Mesodermal cell (in vitro differentiated cells): ENCODE measurements around the gene ZNF90.
"Not testable (repeated sequence)": the region's sequence is repeated elsewhere in the genome, so short reads cannot be mapped to it uniquely, and the experiment has no call there.

Experiments
- H3K27ac ChIP-seq: 2 replicates; pipeline ENCODE4 v1.7.0; 2013; ENCODE audit warnings: mild to moderate bottlenecking, low read depth, low read length, moderate library complexity; ENCODE audit not compliant: severe bottlenecking
- H3K36me3 ChIP-seq: 2 replicates; pipeline ENCODE4 v1.7.1; 2013; ENCODE audit warnings: mild to moderate bottlenecking, low read length, moderate library complexity; ENCODE audit not compliant: control insufficient read depth, insufficient read depth
- H3K4me1 ChIP-seq: one replicate; pipeline ENCODE4 v1.7.1; 2013; ENCODE audit warnings: mild to moderate bottlenecking, low read length; ENCODE audit not compliant: insufficient read depth, control insufficient read depth, poor library complexity, severe bottlenecking
- H3K4me3 ChIP-seq: 2 replicates; pipeline ENCODE4 v1.7.0; 2013; ENCODE audit warnings: low read length, control low read depth, mild to moderate bottlenecking; ENCODE audit not compliant: insufficient read depth, poor library complexity, severe bottlenecking; ENCODE audit errors: extremely low read depth
- H3K9me3 ChIP-seq: 2 replicates; pipeline ENCODE4 v1.7.1; 2013; ENCODE audit warnings: mild to moderate bottlenecking, low read length, moderate library complexity; ENCODE audit not compliant: control insufficient read depth
- WGBS, 2 experiments: methylation state at CpG; one replicate each; pipeline ENCODE4 v1.1.5; 2013; ENCODE audit warnings: missing lambda C conversion rate in 2 of 2; ENCODE audit not compliant: insufficient coverage in 2 of 2; 5-methylcytosine and 5-hydroxymethylcytosine counted together

Gene ZNF90

GRCh38 chr19:20103091-20103740 is 25.4 kb downstream of the ZNF90 start:
- Histone ChIP-seq H3K27ac (no peak overlapping the region), H3K36me3 (peaks cover 83% of the 10 kb centered on the region)

GRCh38 chr19:20107301-20107700 is 29.5 kb downstream of the ZNF90 start:
- no peak overlapping the region for H3K4me3 ChIP-seq
- WGBS, 2 experiments = 65 to 74% methylated on average over 2 to 3 of the region's 3 CpGs
- H3K9me3 ChIP-seq = peaks cover 46% of the 10 kb centered on the region
- H3K4me1 ChIP-seq = no peaks in the 10 kb centered on the region
- no peak overlapping the region for H3K27ac ChIP-seq
- peaks cover 72% of the 10 kb centered on the region for H3K36me3 ChIP-seq

More at GRCh38 chr19:20103091-20103740, 25.4 kb downstream of the ZNF90 start:
- no peak overlapping the region for H3K4me3 ChIP-seq
- no peaks in the 10 kb centered on the region for H3K4me1 ChIP-seq
- H3K9me3 ChIP-seq = peaks cover 71% of the 10 kb centered on the region
- 92 to 96% methylated on average over 3 to 4 of the region's 5 CpGs for WGBS, 2 experiments

GRCh38 chr19:20118064-20118839 is 40.5 kb downstream of the ZNF90 start:
- H3K9me3 ChIP-seq = peaks cover 66% of the 10 kb centered on the region
- not testable (repeated sequence) for H3K4me1 ChIP-seq, H3K4me3 ChIP-seq, H3K27ac ChIP-seq
- WGBS, 2 experiments = no CpG with 5 or more reads among the region's 6 CpGs
- peaks cover 67% of the 10 kb centered on the region for H3K36me3 ChIP-seq

- H3K4me1 ChIP-seq = no peaks in the 10 kb centered on the region
- H3K9me3 ChIP-seq = peaks cover 61% of the 10 kb centered on the region
- H3K36me3 ChIP-seq = peaks cover 64% of the 10 kb centered on the region
- 94 to 98% methylated on average over 23 of the region's 23 CpGs for WGBS, 2 experiments
- no peak overlapping the region for H3K27ac ChIP-seq
- no peak overlapping the region for H3K4me3 ChIP-seq
Observed at GRCh38 chr19:20124879-20125278, 47.1 kb downstream of the ZNF90 start.

GRCh38 chr19:20132933-20133332 is 55.1 kb downstream of the ZNF90 start:
- 86% methylated on average over 1 of the region's 2 CpGs; no CpG with 5 or more reads in 1 of the 2 experiments for WGBS, 2 experiments
- H3K9me3 ChIP-seq = peaks cover 27% of the 10 kb centered on the region

GRCh38 chr19:20137714-20138113 is 59.9 kb downstream of the ZNF90 start:
- WGBS, 2 experiments = 87 to 96% methylated on average over 3 to 16 of the region's 29 CpGs
- not testable (repeated sequence) for H3K27ac ChIP-seq, H3K4me1 ChIP-seq, H3K36me3 ChIP-seq, H3K4me3 ChIP-seq
- H3K9me3 ChIP-seq = peaks cover 20% of the 10 kb centered on the region

More at GRCh38 chr19:20132933-20133332, 55.1 kb downstream of the ZNF90 start:
- H3K27ac ChIP-seq, H3K4me3 ChIP-seq, H3K4me1 ChIP-seq: not testable (repeated sequence)
- H3K36me3 ChIP-seq = peaks cover 17% of the 10 kb centered on the region

GRCh38 chr19:20151617-20152145 is 73.9 kb downstream of the ZNF90 start:
- Histone ChIP-seq H3K4me3 (no peak overlapping the region), H3K36me3 (no peaks in the 10 kb centered on the region), H3K4me1 (no peaks in the 10 kb centered on the region), H3K9me3 (peaks cover 10% of the 10 kb centered on the region), H3K27ac (no peak overlapping the region)
- WGBS, 2 experiments = 89 to 95% methylated on average over 9 to 10 of the region's 12 CpGs

- not testable (repeated sequence) for H3K9me3 ChIP-seq, H3K4me1 ChIP-seq, H3K36me3 ChIP-seq, H3K27ac ChIP-seq, H3K4me3 ChIP-seq
- 75 to 76% methylated on average over 2 to 6 of the region's 15 CpGs for WGBS, 2 experiments
Observed at GRCh38 chr19:20152506-20152905, 74.7 kb downstream of the ZNF90 start.

- no peak overlapping the region for H3K4me3 ChIP-seq
- H3K27ac ChIP-seq = no peak overlapping the region
- H3K36me3 ChIP-seq = no peaks in the 10 kb centered on the region
- no peaks in the 10 kb centered on the region for H3K4me1 ChIP-seq
- WGBS, 2 experiments = 65 to 94% methylated on average over 2 of the region's 4 CpGs
- peaks cover 4% of the 10 kb centered on the region for H3K9me3 ChIP-seq
Observed at GRCh38 chr19:20153281-20153680, 75.5 kb downstream of the ZNF90 start.

GRCh38 chr19:20154636-20155035 is 76.8 kb downstream of the ZNF90 start:
- no peak overlapping the region for H3K4me3 ChIP-seq
- H3K4me1 ChIP-seq = no peaks in the 10 kb centered on the region
- no peaks in the 10 kb centered on the region for H3K36me3 ChIP-seq
- 89 to 92% methylated on average over 4 of the region's 4 CpGs for WGBS, 2 experiments
- H3K9me3 ChIP-seq = peaks cover 4% of the 10 kb centered on the region
- no peak overlapping the region for H3K27ac ChIP-seq

- H3K4me3 ChIP-seq = no peak overlapping the region
- H3K36me3 ChIP-seq = no peaks in the 10 kb centered on the region
- H3K9me3 ChIP-seq = no peaks in the 10 kb centered on the region
- 93 to 94% methylated on average over 2 to 3 of the region's 3 CpGs for WGBS, 2 experiments
- H3K4me1 ChIP-seq = no peaks in the 10 kb centered on the region
- no peak overlapping the region for H3K27ac ChIP-seq
Observed at GRCh38 chr19:20162821-20163220, 85.0 kb downstream of the ZNF90 start.
